Progenitor cell of endocrine pancreas (in vitro differentiated cells): ENCODE data around the gene FOXA3. TPM values are rescaled to one million over a fixed set of nuclear protein-coding genes. Genes with fewer than 3 reads are reported as not detected.

ENCODE experiments used
- DNase-seq: peaks from one replicate; pipeline ENCODE4 v3.0.0; 2021; ENCODE audit warnings: low spot score; ENCODE audit not compliant: unreplicated experiment
- H3K27ac Mint-ChIP-seq: 2 replicates; pipeline ENCODE4 v1.8.0; 2021; ENCODE audit warnings: mild to moderate bottlenecking, moderate library complexity, mixed read lengths
- H3K27me3 Mint-ChIP-seq: 2 replicates; pipeline ENCODE4 v1.8.0; 2021; ENCODE audit warnings: mixed read lengths
- H3K36me3 Mint-ChIP-seq: 2 replicates; pipeline ENCODE4 v1.8.0; 2022; ENCODE audit warnings: mixed read lengths; ENCODE audit not compliant: insufficient read depth
- H3K4me1 Mint-ChIP-seq: 2 replicates; pipeline ENCODE4 v1.8.0; 2021; ENCODE audit warnings: low read depth, mixed read lengths
- H3K4me3 Mint-ChIP-seq: 2 replicates; pipeline ENCODE4 v1.8.0; 2021; ENCODE audit warnings: low read depth, mild to moderate bottlenecking, moderate library complexity, mixed read lengths
- H3K9me3 Mint-ChIP-seq: 2 replicates; pipeline ENCODE4 v1.8.0; 2021; ENCODE audit warnings: low read depth, mixed read lengths
- CTCF ChIP-seq: fragments of 200-600 bp; sonication (generic); IDR thresholded peaks from one replicate; pipeline ENCODE4 v1.5.0; 2021; ENCODE audit warnings: antibody characterized with exemption, mild to moderate bottlenecking; ENCODE audit not compliant: unreplicated experiment
- total RNA-seq: library from RNA; stranded (reverse); gene quantifications from 2 replicates; pipeline ENCODE4 v1.2.1, GENCODE V29; 2021

FOXA3 gene
- total RNA-seq, 1 donor from 2014 or later = 23.5 TPM

- no peak overlapping the region for H3K4me3 Mint-ChIP-seq
- no peak for DNase-seq
- no peak for TF ChIP-seq CTCF
- H3K4me1 Mint-ChIP-seq = no peaks in the 10 kb centered on the region
- peaks cover 21% of the 10 kb centered on the region for H3K36me3 Mint-ChIP-seq
- no peaks in the 10 kb centered on the region for H3K27me3 Mint-ChIP-seq
- H3K27ac Mint-ChIP-seq = no peak overlapping the region
- no peaks in the 10 kb centered on the region for H3K9me3 Mint-ChIP-seq
Measured at GRCh38 chr19:45825263-45825605, 38.9 kb upstream of the FOXA3 start.

- H3K4me1 Mint-ChIP-seq = no peaks in the 10 kb centered on the region
- H3K27ac Mint-ChIP-seq = peak overlapping the region; percentile 52
- no peaks in the 10 kb centered on the region for H3K9me3 Mint-ChIP-seq
- H3K27me3 Mint-ChIP-seq = no peaks in the 10 kb centered on the region
- no peak for TF ChIP-seq CTCF
- peaks cover 23% of the 10 kb centered on the region for H3K36me3 Mint-ChIP-seq
- no peak for DNase-seq
- no peak overlapping the region for H3K4me3 Mint-ChIP-seq
Measured at GRCh38 chr19:45825917-45826893, 37.9 kb upstream of the FOXA3 start.

- H3K4me3 Mint-ChIP-seq = no peak overlapping the region
- no peaks in the 10 kb centered on the region for H3K27me3 Mint-ChIP-seq
- H3K9me3 Mint-ChIP-seq = no peaks in the 10 kb centered on the region
- no peak overlapping the region for H3K27ac Mint-ChIP-seq
- H3K4me1 Mint-ChIP-seq = no peaks in the 10 kb centered on the region
- no peak for DNase-seq
- no peak for TF ChIP-seq CTCF
- H3K36me3 Mint-ChIP-seq = peaks cover 25% of the 10 kb centered on the region
Measured at GRCh38 chr19:45826934-45827333, 37.2 kb upstream of the FOXA3 start.

GRCh38 chr19:45827459-45828093 lies 36.5 kb upstream of the FOXA3 start:
- TF ChIP-seq CTCF = no peak
- Mint-ChIP-seq H3K9me3 (no peaks in the 10 kb centered on the region), H3K4me3 (no peak overlapping the region), H3K27ac (no peak overlapping the region), H3K36me3 (peaks cover 29% of the 10 kb centered on the region), H3K27me3 (no peaks in the 10 kb centered on the region), H3K4me1 (no peaks in the 10 kb centered on the region)
- no peak for DNase-seq

GRCh38 chr19:45828523-45828922 lies 35.6 kb upstream of the FOXA3 start:
- TF ChIP-seq CTCF = no peak
- no peak overlapping the region for H3K4me3 Mint-ChIP-seq
- DNase-seq = no peak
- H3K4me1 Mint-ChIP-seq = no peaks in the 10 kb centered on the region
- H3K27ac Mint-ChIP-seq = peak overlapping the region; percentile 60
- H3K36me3 Mint-ChIP-seq = peaks cover 29% of the 10 kb centered on the region
- H3K27me3 Mint-ChIP-seq = no peaks in the 10 kb centered on the region
- H3K9me3 Mint-ChIP-seq = no peaks in the 10 kb centered on the region
